ENCODE measurements around the gene SPATA9.
"Not testable (repeated sequence)": the region's sequence is repeated elsewhere in the genome, so short reads cannot be mapped to it uniquely, and the experiment has no call there.

The SPATA9 gene

GRCh38 chr5:95641741-95642220 is 41.0 kb downstream of the SPATA9 start:
- no peak for DNase-seq

GRCh38 chr5:95638632-95639031 is 44.2 kb downstream of the SPATA9 start:
- DNase-seq, result no peak

- DNase-seq, result no peak
Observed at GRCh38 chr5:95634081-95634480, 48.7 kb downstream of the SPATA9 start.

- no peak for DNase-seq
Observed at GRCh38 chr5:95633671-95634070, 49.1 kb downstream of the SPATA9 start.

- DNase-seq, result not testable (repeated sequence)
Observed at GRCh38 chr5:95632942-95633341, 49.8 kb downstream of the SPATA9 start.

GRCh38 chr5:95631991-95632675 is 50.7 kb downstream of the SPATA9 start:
- no peak for DNase-seq

GRCh38 chr5:95631255-95631958 is 51.4 kb downstream of the SPATA9 start:
- DNase-seq, result no peak

GRCh38 chr5:95630394-95630917 is 52.3 kb downstream of the SPATA9 start:
- DNase-seq, result no peak

- DNase-seq, result no peak
Observed at GRCh38 chr5:95628933-95629332, 53.9 kb downstream of the SPATA9 start.

GRCh38 chr5:95627971-95628810 is 54.6 kb downstream of the SPATA9 start:
- no peak for DNase-seq

- DNase-seq, result no peak
Observed at GRCh38 chr5:95626701-95627100, 56.1 kb downstream of the SPATA9 start.

GRCh38 chr5:95624368-95624767 is 58.4 kb downstream of the SPATA9 start:
- DNase-seq, result no peak

GRCh38 chr5:95623706-95624105 is 59.1 kb downstream of the SPATA9 start:
- no peak for DNase-seq

GRCh38 chr5:95621839-95622629 is 60.8 kb downstream of the SPATA9 start:
- no peak for DNase-seq

- DNase-seq, result no peak
Observed at GRCh38 chr5:95620870-95621838, 61.6 kb downstream of the SPATA9 start.

- DNase-seq, result peak; percentile 19
Observed at GRCh38 chr5:95620030-95620869, 62.5 kb downstream of the SPATA9 start, which contains the start of gene GPR150. TSS of gene GPR150 (plus strand) at chr5:95620087. CDS start at chr5:95620276, 189 bp downstream.

- no peak for DNase-seq
Observed at GRCh38 chr5:95619514-95620029, 63.2 kb downstream of the SPATA9 start.

- DNase-seq, result no peak
Observed at GRCh38 chr5:95619096-95619495, 63.7 kb downstream of the SPATA9 start.

GRCh38 chr5:95617057-95617456 is 65.7 kb downstream of the SPATA9 start:
- no peak for DNase-seq

GRCh38 chr5:95615164-95615467 is 67.7 kb downstream of the SPATA9 start:
- no peak for DNase-seq

Data from NCI-H2171 (cell line).